NCI-H2029 treated with DMSO at 0.1 percent for 48 hours (cell line): Measurements from ENCODE around the gene LRRC3B.

ENCODE experiments used
- DNase-seq: peaks from one replicate; lab custom pipeline; 2025; lab: John Stamatoyannopoulos, UW

The LRRC3B gene

GRCh38 chr3:26631390-26631738 lies 8.8 kb downstream of the LRRC3B start:
- no peak for DNase-seq

- DNase-seq = no peak
Observed at GRCh38 chr3:26634601-26635000, 12.0 kb downstream of the LRRC3B start.

GRCh38 chr3:26636096-26636727 lies 13.6 kb downstream of the LRRC3B start:
- no peak for DNase-seq

- DNase-seq = no peak
Observed at GRCh38 chr3:26637698-26638097, 15.1 kb downstream of the LRRC3B start.

GRCh38 chr3:26638113-26638512 lies 15.5 kb downstream of the LRRC3B start:
- DNase-seq = no peak

- DNase-seq = no peak
Observed at GRCh38 chr3:26639339-26639738, 16.8 kb downstream of the LRRC3B start.

- no peak for DNase-seq
Observed at GRCh38 chr3:26647078-26647477, 24.5 kb downstream of the LRRC3B start.

GRCh38 chr3:26648461-26648860 lies 25.9 kb downstream of the LRRC3B start:
- no peak for DNase-seq

GRCh38 chr3:26652164-26652563 lies 29.6 kb downstream of the LRRC3B start:
- no peak for DNase-seq

- DNase-seq = no peak
Observed at GRCh38 chr3:26653811-26654425, 31.3 kb downstream of the LRRC3B start.

GRCh38 chr3:26655231-26655630 lies 32.7 kb downstream of the LRRC3B start:
- DNase-seq = no peak

- DNase-seq = no peak
Observed at GRCh38 chr3:26657348-26657976, 34.9 kb downstream of the LRRC3B start.

GRCh38 chr3:26668171-26668570 lies 45.6 kb downstream of the LRRC3B start:
- DNase-seq = no peak

GRCh38 chr3:26668696-26669095 lies 46.1 kb downstream of the LRRC3B start:
- no peak for DNase-seq

GRCh38 chr3:26675336-26675735 lies 52.8 kb downstream of the LRRC3B start:
- DNase-seq = no peak

GRCh38 chr3:26681632-26682031 lies 59.1 kb downstream of the LRRC3B start:
- no peak for DNase-seq

GRCh38 chr3:26682406-26682805 lies 59.8 kb downstream of the LRRC3B start:
- no peak for DNase-seq

- no peak for DNase-seq
Observed at GRCh38 chr3:26683902-26684301, 61.3 kb downstream of the LRRC3B start.

- DNase-seq = no peak
Observed at GRCh38 chr3:26687466-26687865, 64.9 kb downstream of the LRRC3B start.

GRCh38 chr3:26699553-26699952 lies 77.0 kb downstream of the LRRC3B start:
- DNase-seq = no peak

- no peak for DNase-seq
Observed at GRCh38 chr3:26703519-26703918, 80.9 kb downstream of the LRRC3B start.

GRCh38 chr3:26704736-26705135 lies 82.2 kb downstream of the LRRC3B start:
- DNase-seq = no peak

GRCh38 chr3:26708501-26708900 lies 85.9 kb downstream of the LRRC3B start:
- no peak for DNase-seq
